GM19238 (cell line): Measurements from ENCODE around the gene NUP160.
"Not testable (repeated sequence)": the region's sequence is repeated elsewhere in the genome, so short reads cannot be mapped to it uniquely, and the experiment has no call there.

Experiments
- DNase-seq: peaks from one replicate; pipeline ENCODE4 v3.0.0; 2011; ENCODE audit warnings: low spot score; ENCODE audit not compliant: insufficient read length

NUP160 gene

DNA sequence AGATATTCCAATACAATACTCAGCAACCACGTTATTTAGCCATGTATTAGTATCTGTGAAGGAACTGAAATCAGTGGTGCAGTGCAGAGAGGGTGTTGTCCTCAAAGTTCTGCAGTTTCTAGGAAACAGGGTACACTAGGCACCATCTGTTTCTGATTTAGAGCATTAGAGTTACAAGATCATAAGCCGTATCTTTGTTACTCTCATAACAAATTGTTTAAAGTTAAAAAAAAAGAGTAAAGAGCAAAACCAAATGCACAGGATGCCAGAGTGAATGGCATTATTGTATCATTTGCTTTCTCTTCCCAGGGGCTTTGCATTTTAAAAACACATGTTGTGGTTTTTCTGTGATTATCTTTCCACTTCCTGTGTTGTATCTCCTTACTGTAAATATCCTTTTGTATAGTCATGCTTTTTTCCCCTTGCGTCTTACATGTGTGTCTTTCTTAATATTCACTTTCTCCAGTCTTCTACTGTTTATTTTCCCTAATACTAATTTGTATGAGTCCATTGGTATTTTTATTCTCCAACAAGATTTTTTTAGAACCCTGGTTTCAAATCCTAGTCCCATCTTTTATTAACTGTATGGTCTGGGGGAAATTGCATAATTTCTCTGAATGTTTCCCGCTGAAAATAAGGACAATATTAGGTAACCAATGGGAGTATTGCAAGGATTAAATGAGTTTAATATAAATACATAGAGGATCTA is 15.2 kb upstream of the NUP160 start:
- no peak for DNase-seq

DNA sequence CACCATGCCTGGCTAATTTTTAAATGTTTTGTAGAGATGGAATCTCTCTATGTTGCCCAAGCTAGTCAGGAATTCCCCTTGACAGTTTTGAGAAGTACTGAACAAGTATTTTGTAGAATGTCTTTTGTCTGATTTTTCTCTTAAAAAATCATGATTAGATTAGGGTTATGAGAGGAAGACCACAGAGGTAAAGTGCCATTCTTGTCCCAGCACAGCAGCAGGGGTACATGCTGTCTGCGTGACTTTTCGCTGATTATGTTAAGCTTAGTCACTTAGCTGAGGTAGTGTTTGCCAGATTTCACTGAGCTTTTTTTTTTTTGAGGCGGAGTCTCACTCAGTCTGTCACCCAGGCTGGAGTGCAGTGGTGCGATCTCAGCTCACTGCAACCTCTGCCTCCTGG is 13.6 kb upstream of the NUP160 start:
- no peak for DNase-seq

- no peak for DNase-seq
These were observed 12.4 kb upstream of the NUP160 start for GRCh38 chr11:47860536-47860935.

DNA sequence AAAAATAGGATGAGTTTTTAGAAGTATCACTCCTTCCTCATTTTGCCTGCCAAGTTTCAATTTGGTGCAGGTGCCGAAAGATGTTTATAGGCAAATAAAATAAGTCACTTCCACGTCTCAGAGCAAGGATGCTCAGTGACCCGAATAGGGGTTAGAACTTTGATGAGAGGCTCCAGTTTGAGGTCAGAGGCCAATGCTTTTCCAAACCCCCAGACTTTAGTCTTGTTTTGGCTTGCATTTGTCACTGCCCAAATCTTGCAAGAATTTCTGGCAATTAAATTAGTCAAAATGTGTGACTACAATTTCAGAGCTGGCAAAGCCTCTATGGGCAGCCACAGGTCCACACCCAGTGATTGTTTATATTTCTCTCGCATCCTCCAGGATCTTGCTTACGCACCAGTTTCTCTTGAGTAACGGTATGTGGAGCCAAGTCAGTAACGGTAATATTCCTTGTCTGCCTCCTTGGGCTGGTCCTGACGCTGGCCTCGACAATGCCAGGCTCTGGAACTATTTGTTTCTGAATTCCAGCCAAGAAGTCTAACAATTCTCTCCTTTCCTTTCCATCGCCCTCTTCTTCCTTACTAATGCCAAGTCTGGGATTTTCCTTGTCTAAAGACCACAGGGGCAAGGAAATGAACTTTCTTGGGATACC is 9.9 kb upstream of the NUP160 start:
- DNase-seq: no peak

- no peak for DNase-seq
These were observed 9.3 kb upstream of the NUP160 start for GRCh38 chr11:47857485-47857884.

DNA sequence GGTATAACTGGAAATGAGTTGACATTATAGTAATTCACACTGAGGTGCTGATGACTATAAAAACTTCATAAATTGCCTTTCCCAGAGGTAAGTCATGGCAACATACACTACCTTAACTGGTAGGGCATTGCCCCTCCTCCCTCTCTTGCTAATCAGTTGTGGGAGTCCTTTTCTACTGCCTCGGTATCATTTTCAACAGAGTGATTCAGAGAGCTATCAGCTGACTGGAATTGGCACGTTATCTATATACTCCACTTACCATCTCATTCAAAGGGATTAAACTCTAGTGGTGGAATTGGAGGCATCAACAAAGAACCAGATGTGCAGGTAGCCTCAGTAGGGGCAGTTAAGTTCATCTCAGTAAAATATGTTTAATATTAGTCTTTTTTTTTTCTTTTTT is 8.0 kb upstream of the NUP160 start:
- no peak for DNase-seq

GRCh38 chr11:47854667-47855066 is 6.5 kb upstream of the NUP160 start:
- no peak for DNase-seq

GRCh38 chr11:47852053-47852452 is 3.9 kb upstream of the NUP160 start:
- DNase-seq: no peak

DNA sequence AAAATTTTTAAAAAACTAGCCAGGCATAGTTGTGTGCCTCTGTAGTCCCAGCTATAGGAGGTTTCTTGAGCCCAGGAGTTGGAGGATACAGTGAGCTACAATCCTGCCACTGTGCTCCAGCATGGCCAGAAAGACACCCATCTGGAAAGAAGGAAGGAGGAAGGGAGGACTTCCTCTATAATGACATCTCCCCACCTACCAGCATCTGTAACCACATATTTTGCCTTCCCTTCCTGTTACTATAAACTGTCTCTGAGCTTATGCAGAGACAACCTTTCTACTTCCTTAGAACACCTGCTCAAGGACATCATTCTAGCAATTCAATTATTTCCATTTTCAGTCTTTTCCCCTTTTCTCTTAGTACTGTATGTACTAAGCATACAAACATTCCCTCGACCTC is 2.2 kb upstream of the NUP160 start:
- DNase-seq: no peak

DNA sequence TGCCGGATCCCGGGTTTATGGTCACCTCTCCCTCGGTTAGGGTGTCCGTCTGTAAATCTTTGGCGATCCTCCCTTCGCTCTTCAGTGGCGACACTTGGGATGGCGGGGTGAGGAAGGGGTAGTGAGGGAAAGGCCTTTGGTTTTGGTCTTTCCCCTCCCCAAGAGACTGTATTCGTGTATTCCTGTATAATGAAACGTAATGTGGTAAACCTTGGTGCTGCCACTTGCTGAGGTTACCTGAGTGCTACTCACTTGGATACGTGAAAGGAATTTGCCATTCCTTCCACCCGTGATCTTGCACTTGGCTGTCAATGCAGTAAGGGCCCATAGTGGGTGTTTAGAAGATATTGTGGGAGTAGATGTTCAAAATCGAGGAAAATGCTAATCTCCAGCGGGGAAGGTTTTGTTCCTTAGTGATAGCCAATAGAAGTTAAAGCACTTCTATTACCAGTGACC is 578 bp upstream of the NUP160 start:
- no peak for DNase-seq

DNA sequence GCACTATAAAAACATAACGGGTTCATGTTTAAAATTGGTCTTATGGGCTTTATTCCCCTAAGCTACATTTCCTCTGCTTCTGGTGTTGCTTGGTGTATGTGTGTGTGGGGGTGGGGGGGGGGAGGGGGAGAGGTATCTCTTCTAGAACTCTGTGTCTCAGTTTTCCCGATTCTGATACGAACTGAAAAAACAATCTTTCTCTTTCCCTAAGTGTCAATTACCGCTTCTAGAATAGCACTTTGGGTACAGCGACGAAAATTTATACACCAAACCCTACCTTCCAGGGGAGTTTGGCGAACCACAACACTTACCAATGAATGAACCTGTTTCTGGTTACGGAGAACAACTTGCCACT is 636 bp downstream of the NUP160 start:
- DNase-seq: no peak

DNA sequence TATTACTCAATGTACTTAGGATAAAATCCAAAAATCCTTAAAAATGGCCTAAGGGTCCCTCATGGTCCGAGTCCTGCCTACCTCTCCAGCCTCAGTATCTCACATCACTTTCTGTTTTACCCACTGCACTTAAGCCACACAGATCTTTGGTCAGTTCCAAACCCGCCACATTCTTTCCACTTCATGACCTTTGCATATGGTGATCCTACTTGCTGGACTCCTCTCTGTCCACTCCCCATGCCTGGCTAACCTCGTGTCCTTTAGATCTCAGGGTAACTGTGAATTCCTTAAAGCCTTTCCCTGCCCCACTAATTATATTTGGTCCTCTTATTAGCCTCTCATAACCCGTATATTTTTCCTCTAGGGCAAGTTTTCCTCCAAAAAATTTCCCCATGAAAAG is 1.2 kb downstream of the NUP160 start:
- no peak for DNase-seq

DNA sequence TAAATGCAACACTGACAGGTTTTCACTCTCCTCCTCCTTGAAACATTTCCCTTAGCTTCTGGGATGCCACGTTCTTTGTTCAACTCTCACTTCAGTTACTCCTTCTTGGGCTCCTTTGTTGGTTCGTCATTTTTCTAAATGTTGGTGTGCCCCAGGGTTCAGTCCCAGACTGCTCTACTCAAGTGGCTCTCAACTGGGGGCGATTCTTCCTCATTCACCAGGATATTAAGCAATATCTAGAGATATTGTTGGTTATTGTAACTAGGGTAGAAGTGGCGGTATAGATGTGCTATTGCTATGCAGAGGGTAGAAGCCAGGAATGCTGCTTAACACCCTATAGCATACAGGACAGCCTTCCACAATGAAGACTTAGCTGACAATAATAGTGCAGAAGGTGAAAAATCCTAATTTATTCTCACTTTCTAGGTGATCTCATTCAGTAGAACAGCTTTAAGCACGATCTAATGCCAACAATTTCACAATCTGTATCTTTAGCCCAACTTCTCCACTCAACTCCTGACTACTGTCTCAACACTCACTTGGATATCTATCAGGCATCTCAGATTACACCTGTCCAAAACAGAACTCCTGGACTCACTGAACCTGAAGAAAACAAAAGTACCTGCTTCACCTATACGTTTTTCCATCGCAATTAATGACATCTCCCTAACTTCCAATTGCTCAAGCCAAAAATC is 4.6 kb downstream of the NUP160 start:
- DNase-seq: no peak

GRCh38 chr11:47842749-47843148 is 5.4 kb downstream of the NUP160 start:
- no peak for DNase-seq

DNA sequence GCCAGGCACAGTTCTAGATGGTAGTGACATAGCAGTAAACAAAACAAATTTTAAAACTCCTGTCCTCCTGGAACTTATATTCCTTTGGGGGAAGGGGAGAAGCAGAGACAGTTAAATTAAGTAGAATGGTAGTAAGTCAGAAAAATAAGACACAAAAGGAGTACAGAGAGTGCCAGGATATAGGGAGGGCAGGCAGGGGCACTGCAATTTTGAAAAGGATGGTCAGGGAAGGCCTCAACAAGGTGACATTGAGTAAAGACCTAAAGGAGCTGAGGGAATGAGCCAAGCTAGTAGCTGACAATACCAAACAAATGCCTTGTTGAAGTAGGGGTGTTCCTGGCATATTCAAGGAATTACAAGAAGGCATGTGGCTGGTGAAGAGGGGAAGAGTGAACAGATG is 10.2 kb downstream of the NUP160 start:
- no peak for DNase-seq

DNA sequence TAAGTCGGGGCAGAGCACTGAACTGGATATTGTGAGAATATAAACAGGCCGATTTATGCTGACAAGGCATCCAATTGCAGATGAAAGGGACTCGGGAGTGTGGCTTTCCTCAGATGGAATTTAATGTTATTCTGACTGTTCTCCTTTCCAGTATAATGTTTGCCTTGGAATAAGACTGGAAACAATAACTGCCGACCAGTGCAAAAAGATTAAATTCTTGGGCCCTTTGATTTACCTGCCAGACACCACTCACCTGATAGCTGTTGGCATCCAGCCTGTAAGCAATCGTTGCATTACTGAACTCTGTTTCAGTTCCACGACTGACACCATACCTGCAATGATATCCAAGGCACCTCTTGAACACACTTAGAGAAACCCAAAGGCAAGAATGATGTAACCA is 10.9 kb downstream of the NUP160 start:
- no peak for DNase-seq

GRCh38 chr11:47830013-47830412 is 18.1 kb downstream of the NUP160 start:
- DNase-seq: not testable (repeated sequence)

DNA sequence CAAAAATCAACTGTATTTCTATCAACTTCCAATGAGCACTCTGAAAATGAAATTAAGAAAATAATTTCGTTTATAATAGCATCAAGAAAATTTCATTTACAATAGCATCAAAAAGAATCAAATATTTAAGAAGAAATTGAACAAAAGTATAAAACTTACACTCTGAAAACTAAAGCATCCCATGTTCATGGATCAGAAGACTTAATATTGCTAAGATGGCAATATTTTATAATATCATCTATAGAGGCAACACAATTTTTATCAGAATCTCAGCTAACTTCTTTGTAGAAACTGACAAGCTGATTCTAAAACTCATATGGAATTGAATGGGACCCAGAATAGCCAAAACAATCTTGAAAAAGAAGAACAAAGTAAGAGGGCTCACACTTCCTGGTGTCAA is 19.9 kb downstream of the NUP160 start:
- DNase-seq: no peak

GRCh38 chr11:47822664-47823063 is 25.5 kb downstream of the NUP160 start:
- not testable (repeated sequence) for DNase-seq

- no peak for DNase-seq
These were observed 28.4 kb downstream of the NUP160 start for GRCh38 chr11:47819743-47820142.

GRCh38 chr11:47800759-47801158 is 47.4 kb downstream of the NUP160 start:
- no peak for DNase-seq

DNA sequence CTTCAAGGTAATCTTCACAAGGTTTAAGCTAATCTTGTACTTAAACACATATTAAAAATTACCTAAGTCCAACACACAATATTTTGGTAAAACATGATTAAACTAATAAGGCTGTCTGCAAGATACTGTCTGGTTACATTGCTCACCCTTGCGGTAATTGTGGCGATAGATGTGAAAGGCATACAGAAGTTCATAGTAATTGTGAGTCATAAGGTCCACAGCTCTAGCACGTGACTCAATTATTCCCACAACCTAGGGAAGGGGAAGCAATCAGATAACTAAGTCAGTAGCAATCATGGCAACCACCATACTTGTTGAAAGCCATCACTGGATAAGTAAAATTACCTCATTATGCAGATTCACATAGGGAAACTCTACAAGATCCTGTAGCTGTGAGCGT is 50.5 kb downstream of the NUP160 start:
- no peak for DNase-seq
